ENCODE measurements around the gene TCF12.

DNA sequence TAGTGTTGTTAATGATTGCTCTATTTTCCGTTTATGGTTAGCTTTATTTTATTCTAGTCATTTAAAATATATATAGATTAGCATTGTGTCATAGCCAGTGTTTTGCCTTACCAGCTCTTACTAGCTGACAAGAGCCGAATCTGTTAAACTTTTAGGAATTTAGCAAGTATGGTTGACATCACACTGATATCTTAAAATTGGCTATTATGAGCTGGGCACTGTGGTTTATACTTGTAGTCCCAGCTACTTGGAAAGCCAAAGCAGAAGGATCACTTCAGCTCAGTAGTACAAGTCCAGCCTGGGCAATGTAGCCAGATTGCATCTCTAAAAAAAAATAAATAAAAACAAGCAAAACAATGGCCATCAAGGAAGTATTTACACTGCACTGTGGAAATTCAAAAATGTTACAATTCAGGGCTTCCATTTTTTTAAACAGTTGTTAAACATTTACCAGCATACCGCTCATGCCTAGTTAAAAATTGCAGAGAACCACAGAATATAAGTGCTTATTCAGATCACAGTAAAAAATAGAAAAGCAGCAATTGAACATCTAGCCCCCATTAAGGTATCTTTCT, 249.5 kb downstream of the TCF12 start:
- TF ChIP-seq POLR2AphosphoS5 (IDR thresholded peaks at IDR 0.05; ENCODE audit: low read depth, low read length): no peak
- TF ChIP-seq, protein P1, sequence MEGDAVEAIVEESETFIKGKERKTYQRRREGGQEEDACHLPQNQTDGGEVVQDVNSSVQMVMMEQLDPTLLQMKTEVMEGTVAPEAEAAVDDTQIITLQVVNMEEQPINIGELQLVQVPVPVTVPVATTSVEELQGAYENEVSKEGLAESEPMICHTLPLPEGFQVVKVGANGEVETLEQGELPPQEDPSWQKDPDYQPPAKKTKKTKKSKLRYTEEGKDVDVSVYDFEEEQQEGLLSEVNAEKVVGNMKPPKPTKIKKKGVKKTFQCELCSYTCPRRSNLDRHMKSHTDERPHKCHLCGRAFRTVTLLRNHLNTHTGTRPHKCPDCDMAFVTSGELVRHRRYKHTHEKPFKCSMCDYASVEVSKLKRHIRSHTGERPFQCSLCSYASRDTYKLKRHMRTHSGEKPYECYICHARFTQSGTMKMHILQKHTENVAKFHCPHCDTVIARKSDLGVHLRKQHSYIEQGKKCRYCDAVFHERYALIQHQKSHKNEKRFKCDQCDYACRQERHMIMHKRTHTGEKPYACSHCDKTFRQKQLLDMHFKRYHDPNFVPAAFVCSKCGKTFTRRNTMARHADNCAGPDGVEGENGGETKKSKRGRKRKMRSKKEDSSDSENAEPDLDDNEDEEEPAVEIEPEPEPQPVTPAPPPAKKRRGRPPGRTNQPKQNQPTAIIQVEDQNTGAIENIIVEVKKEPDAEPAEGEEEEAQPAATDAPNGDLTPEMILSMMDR (IDR thresholded peaks at IDR 0.05): no peak
- TF ChIP-seq, protein P2, sequence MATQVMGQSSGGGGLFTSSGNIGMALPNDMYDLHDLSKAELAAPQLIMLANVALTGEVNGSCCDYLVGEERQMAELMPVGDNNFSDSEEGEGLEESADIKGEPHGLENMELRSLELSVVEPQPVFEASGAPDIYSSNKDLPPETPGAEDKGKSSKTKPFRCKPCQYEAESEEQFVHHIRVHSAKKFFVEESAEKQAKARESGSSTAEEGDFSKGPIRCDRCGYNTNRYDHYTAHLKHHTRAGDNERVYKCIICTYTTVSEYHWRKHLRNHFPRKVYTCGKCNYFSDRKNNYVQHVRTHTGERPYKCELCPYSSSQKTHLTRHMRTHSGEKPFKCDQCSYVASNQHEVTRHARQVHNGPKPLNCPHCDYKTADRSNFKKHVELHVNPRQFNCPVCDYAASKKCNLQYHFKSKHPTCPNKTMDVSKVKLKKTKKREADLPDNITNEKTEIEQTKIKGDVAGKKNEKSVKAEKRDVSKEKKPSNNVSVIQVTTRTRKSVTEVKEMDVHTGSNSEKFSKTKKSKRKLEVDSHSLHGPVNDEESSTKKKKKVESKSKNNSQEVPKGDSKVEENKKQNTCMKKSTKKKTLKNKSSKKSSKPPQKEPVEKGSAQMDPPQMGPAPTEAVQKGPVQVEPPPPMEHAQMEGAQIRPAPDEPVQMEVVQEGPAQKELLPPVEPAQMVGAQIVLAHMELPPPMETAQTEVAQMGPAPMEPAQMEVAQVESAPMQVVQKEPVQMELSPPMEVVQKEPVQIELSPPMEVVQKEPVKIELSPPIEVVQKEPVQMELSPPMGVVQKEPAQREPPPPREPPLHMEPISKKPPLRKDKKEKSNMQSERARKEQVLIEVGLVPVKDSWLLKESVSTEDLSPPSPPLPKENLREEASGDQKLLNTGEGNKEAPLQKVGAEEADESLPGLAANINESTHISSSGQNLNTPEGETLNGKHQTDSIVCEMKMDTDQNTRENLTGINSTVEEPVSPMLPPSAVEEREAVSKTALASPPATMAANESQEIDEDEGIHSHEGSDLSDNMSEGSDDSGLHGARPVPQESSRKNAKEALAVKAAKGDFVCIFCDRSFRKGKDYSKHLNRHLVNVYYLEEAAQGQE (IDR thresholded peaks at IDR 0.05; ENCODE audit: insufficient read depth in 1 of 2, low read depth in 2 of 2, low read length in 1 of 2): no peak
- no peak for TF ChIP-seq SIN3A (IDR thresholded peaks at IDR 0.05; ENCODE audit: borderline replicate concordance, insufficient read depth, low read depth, low read length)
